ENCODE results near the gene HSPH1.

Gene HSPH1

GRCh38 chr13:31096654-31097302, 64.9 kb downstream of the HSPH1 start:
- DNase-seq (ENCODE audit: low read depth, low spot score): no peak

- DNase-seq (ENCODE audit: low read depth, low spot score): no peak
Measured at GRCh38 chr13:31094331-31095015, 67.2 kb downstream of the HSPH1 start.

GRCh38 chr13:31093145-31093885, 68.4 kb downstream of the HSPH1 start:
- no peak for DNase-seq (ENCODE audit: low read depth, low spot score)

DNA sequence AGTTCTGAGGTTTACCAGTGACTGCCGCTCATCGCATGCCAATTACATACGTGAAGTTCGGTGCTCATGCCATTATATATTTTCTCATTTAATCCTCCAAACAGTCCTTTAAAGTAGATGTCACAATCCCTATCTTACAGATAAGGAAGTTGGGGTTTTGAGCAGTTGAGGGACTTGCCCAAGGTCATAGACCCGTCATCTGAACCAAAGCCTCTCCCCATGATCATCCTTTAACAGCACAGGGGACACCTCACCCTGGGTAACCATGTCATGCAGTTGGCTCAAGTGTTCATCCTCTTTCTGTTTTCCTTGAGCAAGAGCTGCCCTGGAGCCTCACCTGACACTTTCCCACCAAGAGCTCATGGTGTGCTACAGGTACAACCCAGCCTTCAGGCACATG, 69.1 kb downstream of the HSPH1 start:
- no peak for DNase-seq (ENCODE audit: low read depth, low spot score)

- no peak for DNase-seq (ENCODE audit: low read depth, low spot score)
Measured at GRCh38 chr13:31090961-31091624, 70.6 kb downstream of the HSPH1 start.

DNA sequence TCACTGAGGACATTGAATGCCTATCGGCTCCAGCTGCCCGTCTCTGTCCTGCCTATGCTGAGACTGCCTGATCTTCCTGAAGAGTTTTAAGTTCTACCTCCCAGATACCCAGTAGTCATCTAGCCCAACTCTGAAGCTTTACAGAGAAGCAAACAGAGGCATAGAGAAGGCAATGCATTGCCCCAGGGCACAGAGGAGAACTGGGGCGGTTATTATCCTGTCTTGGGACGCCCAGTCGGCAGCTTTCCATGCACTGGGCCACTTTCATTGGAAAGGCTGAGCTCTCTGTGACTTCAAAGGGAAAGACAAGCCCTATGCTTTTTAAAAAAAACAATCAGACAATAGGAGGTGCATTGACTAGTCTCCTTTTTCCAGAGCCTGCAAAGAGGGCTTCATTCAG, 71.6 kb downstream of the HSPH1 start:
- DNase-seq (ENCODE audit: low read depth, low spot score): no peak

- DNase-seq (ENCODE audit: low read depth, low spot score): no peak
Measured at GRCh38 chr13:31089649-31090048, 72.1 kb downstream of the HSPH1 start.

DNA sequence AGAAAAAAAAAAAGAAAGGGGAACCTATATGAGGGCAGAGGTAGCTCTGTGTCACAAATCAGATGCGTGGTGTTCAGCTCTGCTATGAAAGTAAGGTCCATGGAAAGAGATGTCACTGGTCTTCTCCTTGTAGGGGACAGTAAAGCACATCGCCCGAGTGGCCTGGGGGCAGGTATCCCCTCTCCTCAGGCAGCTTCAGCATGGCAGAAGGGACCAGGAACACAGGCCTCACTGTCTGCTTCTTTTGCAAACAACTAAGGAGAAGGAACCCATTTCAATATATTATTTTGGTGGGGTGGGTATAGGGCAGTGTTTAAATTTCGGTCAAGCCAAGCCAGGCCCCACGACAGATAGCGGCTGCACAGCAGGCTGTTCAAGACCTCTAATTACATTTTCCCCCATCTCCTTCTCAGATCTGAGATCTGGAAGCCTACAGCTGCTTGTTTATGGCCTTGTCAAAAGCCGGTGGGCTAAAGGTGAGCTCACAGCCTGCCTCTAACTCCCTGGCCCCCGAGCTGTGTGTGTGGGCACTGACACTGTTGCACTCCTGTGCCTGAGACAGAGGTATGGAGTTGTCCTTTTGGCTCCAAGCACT, 72.8 kb downstream of the HSPH1 start:
- no peak for DNase-seq (ENCODE audit: low read depth, low spot score)

Measured in activated naive CD8-positive, alpha-beta T cell treated with anti-CD3 and anti-CD28 coated beads, Interleukin-2, amount 50 U/mL, for 16 hours (primary cell).